H1 (cell line): Measurements from ENCODE around the gene CD300A. TPM values are rescaled to one million over a fixed set of nuclear protein-coding genes. Genes with fewer than 3 reads are reported as not detected.

Experiments used
- CTCF ChIA-PET: fragments of 300-600 bp; sonication (Branson Sonifier 250); formaldehyde crosslinking; loops from one replicate; lab custom pipeline; 2021; ENCODE audit not compliant: partially characterized antibody; lab: Charles Lee
- POLR2A ChIA-PET: fragments of 300-600 bp; sonication (Branson Sonifier 250); formaldehyde crosslinking; loops from one replicate; lab custom pipeline; 2021; ENCODE audit warnings: inconsistent platforms; ENCODE audit not compliant: partially characterized antibody; lab: Charles Lee
- DNase-seq, 2 experiments: peaks; one replicate each; pipeline versions ENCODE4 v3.0.0 to v3.0.0-alpha.2; 2010 to 2022; ENCODE audit warnings: low spot score in 2 of 2, low read depth in 1 of 2, mixed read lengths in 1 of 2
- FAIRE-seq: peaks from 2 replicates; lab custom pipeline; 2011; peaks lifted over from hg19 to GRCh38; lab: Jason Lieb, UNC
- H2AFZ ChIP-seq: 2 replicates; pipeline ENCODE4 v1.8.1; 2012; ENCODE audit warnings: low read length, inconsistent platforms
- H2AK5ac ChIP-seq: 2 replicates; pipeline ENCODE4 v1.6.1; 2013; ENCODE audit warnings: low read depth, low read length
- H2BK120ac ChIP-seq: replicated peaks from 2 replicates; pipeline ENCODE3; 2013; ENCODE audit warnings: low read depth, low read length, inconsistent platforms
- H2BK12ac ChIP-seq: 2 replicates; pipeline ENCODE4 v1.6.1; 2013; ENCODE audit warnings: low read depth, low read length
- H2BK15ac ChIP-seq: 2 replicates; pipeline ENCODE4 v1.6.1; 2013; ENCODE audit warnings: low read length
- H2BK20ac ChIP-seq: 2 replicates; pipeline ENCODE4 v1.6.1; 2013; ENCODE audit warnings: low read length
- H2BK5ac ChIP-seq: 2 replicates; pipeline ENCODE4 v1.6.1; 2013; ENCODE audit warnings: low read depth, low read length
- H3K14ac ChIP-seq: 2 replicates; pipeline ENCODE4 v1.6.1; 2013; ENCODE audit warnings: inconsistent platforms; ENCODE audit not compliant: insufficient read length
- H3K18ac ChIP-seq: 2 replicates; pipeline ENCODE4 v1.6.1; 2013; ENCODE audit warnings: low read length; ENCODE audit errors: extremely low read depth
- H3K23ac ChIP-seq: 2 replicates; pipeline ENCODE4 v1.6.1; 2013; ENCODE audit warnings: inconsistent platforms; ENCODE audit not compliant: insufficient read length
- H3K23me2 ChIP-seq: 2 replicates; pipeline ENCODE4 v1.6.1; 2013; ENCODE audit warnings: low read depth, low read length
- H3K27ac ChIP-seq: 2 replicates; pipeline ENCODE4 v1.6.1; 2011; ENCODE audit warnings: low read depth, low read length, inconsistent platforms
- H3K27me3 ChIP-seq, 4 experiments: replicated peaks in 1 of 4; 1 replicate in 1 of 4; 2 replicates in 3 of 4; pipeline versions ENCODE4 v1.6.1 to v1.8.1; 2011 to 2013; ENCODE audit warnings: low read length in 3 of 4, mild to moderate bottlenecking in 3 of 4, inconsistent platforms in 2 of 4, mixed read lengths in 2 of 4, moderate library complexity in 1 of 4; ENCODE audit not compliant: control insufficient read depth in 3 of 4, insufficient read depth in 3 of 4; ENCODE audit errors: extremely low read depth in 1 of 4
- H3K36me3 ChIP-seq, 4 experiments: 2 replicates each; pipeline versions ENCODE4 v1.6.1 to v1.8.1; 2011 to 2013; ENCODE audit warnings: mild to moderate bottlenecking in 4 of 4, low read length in 3 of 4, moderate library complexity in 2 of 4, control low read depth in 1 of 4, inconsistent platforms in 1 of 4; ENCODE audit not compliant: insufficient read depth in 4 of 4, control insufficient read depth in 2 of 4
- H3K4ac ChIP-seq: replicated peaks from 2 replicates; pipeline ENCODE3; 2013; ENCODE audit warnings: low read length, low read depth, mixed read lengths, inconsistent platforms; ENCODE audit not compliant: insufficient read length
- H3K4me1 ChIP-seq, 4 experiments: replicated peaks in 1 of 4; 1 replicate in 1 of 4; 2 replicates in 3 of 4; pipeline versions ENCODE4 v1.6.1 to v1.8.1; 2011 to 2013; ENCODE audit warnings: low read length in 3 of 4, inconsistent platforms in 2 of 4, mixed read lengths in 1 of 4; ENCODE audit not compliant: insufficient read depth in 4 of 4, control insufficient read depth in 3 of 4
- H3K4me2 ChIP-seq, 2 experiments: 2 replicates each; pipeline versions ENCODE4 v1.6.1 to v1.8.1; 2011 to 2013; ENCODE audit warnings: low read depth in 2 of 2, low read length in 2 of 2, control low read depth in 1 of 2, inconsistent platforms in 1 of 2, mild to moderate bottlenecking in 1 of 2; ENCODE audit not compliant: insufficient read depth in 1 of 2
- H3K4me3 ChIP-seq, 4 experiments: fragments of 200-600, 300-600 bp in 1 of 4; sonication (generic), shearing (Covaris generic), sonication (Bioruptor Twin) in 1 of 4; 2 replicates each; pipeline versions ENCODE4 v1.5.1 to v1.8.1; 2011 to 2016; ENCODE audit warnings: low read length in 4 of 4, low read depth in 3 of 4, control low read depth in 2 of 4, inconsistent platforms in 2 of 4, mild to moderate bottlenecking in 2 of 4, mixed read lengths in 1 of 4, moderate library complexity in 1 of 4; ENCODE audit not compliant: insufficient read depth in 2 of 4; ENCODE audit errors: extremely low read depth in 1 of 4
- H3K56ac ChIP-seq: replicated peaks from 2 replicates; pipeline ENCODE3; 2013; ENCODE audit warnings: low read depth, mild to moderate bottlenecking, mixed read lengths, low read length, inconsistent platforms; ENCODE audit not compliant: insufficient read length
- H3K79me1 ChIP-seq: 2 replicates; pipeline ENCODE4 v1.6.1; 2013; ENCODE audit warnings: low read depth, low read length, control low read depth
- H3K79me2 ChIP-seq, 2 experiments: 2 replicates each; pipeline versions ENCODE4 v1.6.1 to v1.8.1; 2012 to 2013; ENCODE audit warnings: low read length in 2 of 2, mild to moderate bottlenecking in 2 of 2, inconsistent platforms in 1 of 2; ENCODE audit not compliant: insufficient read depth in 2 of 2, control insufficient read depth in 1 of 2
- H3K9ac ChIP-seq, 4 experiments: replicated peaks in 1 of 4; 1 replicate in 1 of 4; 2 replicates in 3 of 4; pipeline versions ENCODE4 v1.6.1 to v1.8.1; 2011 to 2013; ENCODE audit warnings: low read depth in 3 of 4, low read length in 3 of 4, control low read depth in 2 of 4, mild to moderate bottlenecking in 2 of 4, moderate library complexity in 2 of 4, inconsistent platforms in 1 of 4; ENCODE audit errors: extremely low read depth in 1 of 4
- H3K9me3 ChIP-seq, 2 experiments: 2 replicates each; pipeline versions ENCODE4 v1.6.1 to v1.8.1; 2012 to 2013; ENCODE audit warnings: mild to moderate bottlenecking in 2 of 2, moderate library complexity in 2 of 2, control low read depth in 1 of 2, inconsistent platforms in 1 of 2, low read depth in 1 of 2, low read length in 1 of 2, mixed read lengths in 1 of 2; ENCODE audit not compliant: insufficient read depth in 2 of 2
- H4K20me1 ChIP-seq, 2 experiments: replicated peaks in 1 of 2; 2 replicates each; pipeline versions ENCODE3 to v1.8.1; 2011 to 2013; ENCODE audit warnings: inconsistent platforms in 2 of 2, low read length in 2 of 2, mild to moderate bottlenecking in 1 of 2; ENCODE audit not compliant: insufficient read depth in 2 of 2, control insufficient read depth in 1 of 2
- H4K5ac ChIP-seq: 2 replicates; pipeline ENCODE4 v1.6.1; 2013; ENCODE audit warnings: low read length, low read depth, mixed read lengths, inconsistent platforms; ENCODE audit not compliant: insufficient read length
- H4K8ac ChIP-seq: 2 replicates; pipeline ENCODE4 v1.8.0; 2013; ENCODE audit warnings: mild to moderate bottlenecking, moderate library complexity, low read length, inconsistent platforms; ENCODE audit not compliant: insufficient read depth; ENCODE audit errors: extremely low read depth
- H4K91ac ChIP-seq: replicated peaks from 2 replicates; pipeline ENCODE3; 2013; ENCODE audit warnings: low read length, mixed read lengths, inconsistent platforms; ENCODE audit not compliant: insufficient read length
- BACH1 ChIP-seq: IDR thresholded peaks from 2 replicates; pipeline ENCODE4 v1.6.1; 2012; ENCODE audit warnings: low read length, improper control_type of control experiment
- CBX5 ChIP-seq: fragments of 300-800, 300-1000 bp; sonication (generic); IDR thresholded peaks from 2 replicates; pipeline ENCODE4 v1.7.1; 2016; ENCODE audit warnings: antibody characterized with exemption, low read length, low read depth
- CHD1 ChIP-seq: IDR thresholded peaks from 2 replicates; pipeline ENCODE4 v1.6.1; 2012; ENCODE audit warnings: low read depth, low read length, improper control_type of control experiment
- GTF2F1 ChIP-seq: IDR thresholded peaks from 2 replicates; pipeline ENCODE4 v1.6.1; 2012; ENCODE audit warnings: low read depth, low read length, improper control_type of control experiment, borderline replicate concordance
- HDAC2 ChIP-seq, 2 experiments: fragments of 300-600 bp in 1 of 2; sonication (generic) in 1 of 2; IDR thresholded peaks; 2 replicates each; pipeline ENCODE4 v1.6.1; 2011 to 2012; ENCODE audit warnings: low read depth in 2 of 2, low read length in 2 of 2, mild to moderate bottlenecking in 2 of 2, moderate library complexity in 2 of 2, borderline replicate concordance in 1 of 2, inconsistent platforms in 1 of 2
- JUND ChIP-seq: IDR thresholded peaks from 2 replicates; pipeline ENCODE4 v1.6.1; 2011; ENCODE audit warnings: mild to moderate bottlenecking, improper control_type of control experiment, low read length
- KDM4A ChIP-seq: IDR thresholded peaks from one replicate; pipeline ENCODE4 v1.7.1; 2012; ENCODE audit warnings: low read depth, mild to moderate bottlenecking, moderate library complexity, low read length, inconsistent platforms; ENCODE audit not compliant: severe bottlenecking
- NANOG ChIP-seq: IDR thresholded peaks from 2 replicates; pipeline ENCODE4 v1.6.1; 2011; ENCODE audit warnings: low read length, low read depth, mild to moderate bottlenecking, inconsistent platforms; ENCODE audit not compliant: insufficient read depth, poor library complexity, severe bottlenecking
- POLR2A ChIP-seq, 2 experiments: IDR thresholded peaks; 1 replicate in 1 of 2; 2 replicates in 1 of 2; pipeline ENCODE4 v1.6.1; 2011; ENCODE audit warnings: low read depth in 2 of 2, low read length in 2 of 2, mild to moderate bottlenecking in 2 of 2; ENCODE audit errors: control extremely low read depth in 1 of 2
- YY1 ChIP-seq: IDR thresholded peaks from 2 replicates; pipeline ENCODE4 v1.6.1; 2011; ENCODE audit warnings: low read depth, mild to moderate bottlenecking, low read length
- WGBS, 2 experiments: shearing (Covaris generic) in 1 of 2; methylation state at CpG; one replicate each; pipeline versions ENCODE4 v1.1.6 to v1.1.7; 2013 to 2015; ENCODE audit warnings: low lambda C conversion rate in 2 of 2, mixed read lengths in 2 of 2, inconsistent platforms in 1 of 2, low coverage in 1 of 2, missing lambda C conversion rate in 1 of 2; ENCODE audit not compliant: insufficient replicate concordance in 2 of 2, insufficient coverage in 1 of 2, insufficient read length in 1 of 2; ENCODE audit errors: extremely low coverage in 1 of 2, missing lambda C conversion rate in 1 of 2; 5-methylcytosine and 5-hydroxymethylcytosine counted together
- polyA plus RNA-seq, 7 experiments: library from polyadenylated mRNA; depleted of rRNA in 3 of 7; stranded (reverse) in 5 of 7; unstranded in 2 of 7; fragments of >200 nt in 5 of 7; fragments of 200-250 nt in 2 of 7; gene quantifications; 1 replicate in 5 of 7; 2 replicates in 1 of 7; 4 replicates in 1 of 7; pipeline versions ENCODE4 v1.2.1 to v1.2.3, GENCODE V29; 2011 to 2013; ENCODE audit warnings: missing spikeins in 2 of 7, mixed read lengths in 2 of 7
- total RNA-seq: library from RNA; stranded (reverse); fragmentation: NEBNext Ultra II Directional; extraction: Animal tissue kit (Norgen Biotek cat#: 25700); gene quantifications from 2 replicates; pipeline ENCODE4 v1.2.1, GENCODE V29; 2021
- TF ChIP-seq, protein P1 (sequence below): IDR thresholded peaks from 2 replicates; pipeline ENCODE4 v1.6.1; 2012; ENCODE audit warnings: inconsistent platforms

Gene CD300A
- total and polyA plus RNA-seq, 2 of the 8 experiments (the other 6 are each of a cell fraction or from before 2014, with no cell fraction given), result 0.52 to 1.3 TPM

DNA sequence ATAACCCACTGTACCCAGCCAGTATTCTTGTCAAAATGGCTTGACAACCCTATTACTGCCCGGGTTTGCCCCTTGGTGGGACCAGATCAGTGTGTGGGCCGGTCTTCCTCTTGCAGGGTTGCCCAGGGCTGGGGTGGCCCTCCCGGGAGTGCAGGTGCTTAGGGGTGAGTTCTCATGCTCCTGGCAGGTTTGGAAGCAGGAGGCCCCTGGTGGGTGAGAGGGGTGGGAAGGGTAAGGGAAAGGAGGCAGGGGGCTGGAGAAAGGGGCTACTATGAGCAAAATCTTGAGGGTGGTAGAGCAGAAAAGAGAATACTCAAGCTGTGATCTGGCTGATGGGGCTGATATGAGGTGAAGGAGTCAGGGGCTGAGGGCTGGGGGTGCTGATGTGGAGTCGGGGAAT, 6.5 kb downstream of the CD300A start:
- Histone ChIP-seq H3K27ac (no peak overlapping the region), H2BK5ac (no peak overlapping the region), H2BK120ac (no peak overlapping the region), H3K56ac (no peak overlapping the region), H3K23me2 (no peaks in the 10 kb centered on the region), H2BK15ac (no peak overlapping the region), H3K23ac (no peak overlapping the region), H3K4me2 (no peak overlapping the region), H3K4ac (no peak overlapping the region), H4K8ac (no peak overlapping the region), H4K5ac (no peak overlapping the region), H3K14ac (no peak overlapping the region), H2AK5ac (no peak overlapping the region), H2BK12ac (no peak overlapping the region), H3K27me3 (peaks cover 0 to 2% (median 0%) of the 10 kb centered on the region in 4 experiments; a peak in 2 of 7 replicates), H3K36me3 (no peaks in the 10 kb centered on the region), H3K4me1 (no peaks in the 10 kb centered on the region), H3K9me3 (peaks cover 7 to 13% of the 10 kb centered on the region in 2 experiments; a peak in 2 of 4 replicates), H3K4me3 (no peak overlapping the region), H2AFZ (no peak overlapping the region), H3K18ac (no peak overlapping the region), H3K79me1 (no peaks in the 10 kb centered on the region), H2BK20ac (no peak overlapping the region), H3K79me2 (no peaks in the 10 kb centered on the region), H4K20me1 (no peaks in the 10 kb centered on the region), H3K9ac (no peak overlapping the region), H4K91ac (no peak overlapping the region)
- no peak for DNase-seq
- ChIA-PET CTCF (interaction anchor here (0.6 to 4.1 kb wide), 6 partner anchors 12 to 99 kb away, joined by 3 to 25 read pairs (median 4); no protein-coding TSS in a partner anchor), POLR2A (interaction anchor here (1.1 kb wide), 1 partner anchor 14 kb away, joined by 3 read pairs; no protein-coding TSS in a partner anchor)
- TF ChIP-seq JUND, result no peak
- no peak for TF ChIP-seq GTF2F1
- TF ChIP-seq YY1, result no peak
- TF ChIP-seq, protein P1, sequence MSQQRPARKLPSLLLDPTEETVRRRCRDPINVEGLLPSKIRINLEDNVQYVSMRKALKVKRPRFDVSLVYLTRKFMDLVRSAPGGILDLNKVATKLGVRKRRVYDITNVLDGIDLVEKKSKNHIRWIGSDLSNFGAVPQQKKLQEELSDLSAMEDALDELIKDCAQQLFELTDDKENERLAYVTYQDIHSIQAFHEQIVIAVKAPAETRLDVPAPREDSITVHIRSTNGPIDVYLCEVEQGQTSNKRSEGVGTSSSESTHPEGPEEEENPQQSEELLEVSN, result no peak
- TF ChIP-seq CHD1, result no peak
- TF ChIP-seq NANOG, result no peak
- TF ChIP-seq HDAC2 (IDR thresholded peaks at IDR 0.05; ENCODE audit: borderline replicate concordance in 1 of 2, low read depth in 2 of 2, low read length in 2 of 2), result no peak
- no peak for TF ChIP-seq BACH1
- TF ChIP-seq KDM4A, result no peak
- no peak for TF ChIP-seq CBX5
- TF ChIP-seq POLR2A (IDR thresholded peaks at IDR 0.05; ENCODE audit: control extremely low read depth in 1 of 2, low read depth in 2 of 2, low read length in 2 of 2), result no peak
- no peak for FAIRE-seq
- 69% methylated on average over 4 of the region's 4 CpGs; no CpG with 5 or more reads in 1 of the 2 experiments for WGBS, 2 experiments
